Fibroblast of skin of left biceps (primary cell): Measurements from ENCODE around the gene DNAJC8.

Experiments used
- DNase-seq, 2 experiments: peaks; one replicate each; pipeline ENCODE4 v3.0.0-alpha.2; 2013; ENCODE audit warnings: low read depth in 2 of 2

DNAJC8 gene

DNA sequence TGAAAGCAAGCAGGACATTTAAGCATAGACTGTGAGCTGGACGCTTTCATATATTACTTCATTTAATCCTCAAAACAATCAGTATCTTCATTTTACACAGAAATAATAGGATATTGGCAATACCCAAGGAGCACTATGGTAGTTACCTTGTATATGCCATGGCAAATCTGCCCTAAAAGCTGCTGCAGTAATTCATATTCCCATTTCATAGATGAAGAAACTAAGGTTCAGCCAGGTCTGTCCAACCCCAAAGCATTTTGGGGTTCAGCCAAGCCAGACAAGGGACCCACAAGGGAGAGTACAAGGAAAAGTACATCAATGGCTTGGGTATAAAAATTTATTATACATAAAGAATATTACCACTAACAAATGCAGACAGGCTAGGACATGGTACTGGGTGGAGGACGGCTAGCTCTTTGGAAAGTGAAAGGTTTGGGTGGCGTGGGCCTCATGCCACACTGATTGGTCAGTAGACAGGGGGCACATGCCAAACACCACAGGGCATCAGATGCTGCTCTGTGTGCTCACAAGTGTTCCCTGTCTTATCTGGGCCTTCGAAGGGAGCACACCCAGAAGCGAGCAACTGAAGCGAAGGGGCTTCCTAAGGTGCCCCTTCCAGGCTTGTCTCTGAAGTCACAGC, 32.5 kb downstream of the DNAJC8 start:
- no peak for DNase-seq

DNA sequence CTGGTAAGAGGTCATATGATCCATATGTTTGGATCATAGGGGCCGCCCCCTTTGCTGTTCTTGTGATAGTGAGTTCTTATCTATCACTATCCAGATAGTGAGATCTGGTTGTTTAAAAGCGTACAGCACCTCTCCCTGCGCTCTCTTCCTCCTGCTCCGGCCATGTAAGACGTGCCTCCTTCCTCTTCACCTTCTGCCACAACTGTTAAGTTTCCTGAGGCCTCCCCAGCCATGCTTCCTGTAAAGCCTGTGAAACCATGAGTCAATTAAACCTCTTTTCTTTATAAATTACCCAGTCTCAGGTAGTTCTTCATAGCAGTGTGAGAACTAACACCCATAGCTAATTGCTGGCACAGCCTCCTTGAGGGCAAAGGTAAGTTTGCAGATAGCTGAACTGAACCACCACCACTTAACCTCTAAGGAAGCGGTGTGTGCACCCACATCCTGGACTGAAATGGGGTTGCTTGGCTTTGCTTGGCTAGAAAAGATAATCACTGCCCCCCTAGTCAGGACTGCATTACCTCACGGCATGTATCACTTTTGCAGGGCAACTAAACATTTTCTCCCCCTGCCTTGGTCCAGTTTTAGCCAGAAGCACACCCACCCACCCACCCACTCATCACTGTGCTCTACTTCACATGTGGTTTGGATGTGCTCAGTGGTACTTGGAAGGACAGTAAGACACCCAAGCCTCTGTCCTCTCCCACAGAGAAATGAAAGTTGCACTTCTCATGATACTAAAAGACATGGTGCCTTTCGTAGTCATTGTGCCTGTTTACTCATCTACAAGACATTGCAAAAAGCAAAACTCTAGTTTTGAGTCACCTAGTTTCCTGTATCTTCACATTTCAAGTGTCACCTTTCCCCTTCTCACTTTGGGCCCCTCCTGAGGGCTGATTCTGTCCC, 33.2 kb downstream of the DNAJC8 start:
- no peak for DNase-seq

GRCh38 chr1:28197682-28198415, 35.0 kb downstream of the DNAJC8 start:
- no peak for DNase-seq

DNA sequence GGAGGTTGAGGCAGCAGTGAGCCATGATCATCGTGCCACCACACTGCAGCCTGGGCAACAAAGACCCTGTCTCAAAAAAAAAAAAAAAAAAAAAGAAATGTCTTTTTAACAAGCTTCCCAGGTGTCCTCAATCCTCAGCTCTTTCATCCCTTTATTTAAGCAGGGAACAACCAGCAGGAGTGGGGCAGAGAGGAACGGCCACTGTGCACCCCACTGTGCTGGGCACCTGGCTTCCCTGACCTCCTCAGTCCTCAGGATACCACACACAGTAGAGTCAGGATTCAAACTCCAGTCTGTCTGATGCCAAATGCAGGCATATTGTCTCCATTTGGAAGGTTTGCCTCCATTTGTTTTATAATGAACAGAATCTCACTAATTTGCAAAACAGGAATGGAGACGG, 36.5 kb downstream of the DNAJC8 start:
- no peak for DNase-seq

DNA sequence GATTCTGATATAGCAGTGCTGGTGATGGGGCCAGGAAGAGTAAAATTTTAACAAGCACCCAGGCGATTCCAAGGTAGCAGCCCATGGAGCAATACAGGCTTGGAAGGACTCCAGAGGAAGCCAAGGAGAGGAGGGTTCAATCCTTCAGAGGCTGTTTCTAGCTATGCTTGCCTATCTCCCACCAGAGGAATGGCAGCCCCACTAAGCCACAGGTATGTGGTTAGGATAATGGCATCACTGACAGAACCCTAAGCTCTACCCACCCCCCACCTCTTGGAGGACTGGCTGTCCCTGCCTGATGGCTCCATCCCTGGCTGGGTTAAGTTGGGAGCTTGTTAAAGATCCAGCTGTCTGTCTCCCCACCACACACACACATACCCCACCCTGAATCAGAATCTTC, 37.0 kb downstream of the DNAJC8 start:
- no peak for DNase-seq

- no peak for DNase-seq
Observed at GRCh38 chr1:28194326-28195035, 38.3 kb downstream of the DNAJC8 start.

DNA sequence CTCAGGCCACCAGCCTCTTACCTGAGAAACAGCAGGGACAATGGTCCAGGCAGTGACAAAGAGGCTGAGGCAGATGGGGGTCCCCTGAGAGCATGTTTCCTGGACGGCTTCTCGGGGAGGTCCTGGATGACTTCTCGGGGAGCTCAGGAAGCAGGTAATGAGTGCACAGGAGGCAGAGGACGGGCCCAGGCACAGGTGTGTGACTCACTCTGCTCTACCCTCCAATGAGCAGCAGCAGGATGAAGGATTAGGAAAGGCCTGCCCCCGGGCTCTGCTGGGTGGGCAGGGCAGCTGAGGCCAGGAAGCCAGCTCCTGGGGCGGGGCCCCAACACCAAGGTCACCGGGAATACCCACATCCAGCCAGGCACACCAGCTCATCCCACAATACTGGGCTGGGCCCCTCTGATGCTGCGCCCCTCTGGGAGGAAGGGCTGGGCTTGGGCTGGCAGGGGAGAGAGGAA, 39.1 kb downstream of the DNAJC8 start:
- no peak for DNase-seq

GRCh38 chr1:28190996-28191645, 41.7 kb downstream of the DNAJC8 start:
- DNase-seq: no peak

DNA sequence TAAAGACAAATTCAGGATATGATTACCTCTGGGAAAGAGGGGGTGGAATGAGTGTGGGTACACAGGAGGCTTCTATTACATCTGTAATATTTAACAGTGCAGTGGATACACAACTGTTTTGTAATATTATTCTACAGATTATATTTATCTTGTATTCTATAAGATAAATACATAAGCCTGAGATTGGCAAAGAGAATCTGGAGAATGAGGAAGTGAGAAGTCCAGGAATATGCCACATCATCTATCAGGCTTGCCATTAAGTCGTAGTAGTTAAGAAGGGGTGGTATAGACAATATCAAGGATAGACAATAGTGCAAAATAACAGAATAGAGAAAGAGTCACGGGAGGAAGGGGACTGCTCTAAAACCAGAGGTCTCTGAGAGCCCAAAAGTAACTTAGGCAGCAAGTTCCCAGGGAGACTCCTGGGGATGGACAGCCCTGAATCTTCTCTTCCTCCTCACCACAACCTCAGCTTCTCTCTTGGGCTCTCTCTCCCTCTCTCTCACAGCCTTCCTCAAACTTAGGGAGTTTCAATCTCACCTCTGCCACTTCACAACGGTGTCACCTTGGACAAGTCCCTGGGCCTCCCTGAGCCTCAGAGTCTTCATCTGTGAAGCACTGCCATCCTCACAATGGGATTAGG, 42.4 kb downstream of the DNAJC8 start:
- DNase-seq: no peak

GRCh38 chr1:28185071-28185470, 47.8 kb downstream of the DNAJC8 start:
- DNase-seq: no peak

DNA sequence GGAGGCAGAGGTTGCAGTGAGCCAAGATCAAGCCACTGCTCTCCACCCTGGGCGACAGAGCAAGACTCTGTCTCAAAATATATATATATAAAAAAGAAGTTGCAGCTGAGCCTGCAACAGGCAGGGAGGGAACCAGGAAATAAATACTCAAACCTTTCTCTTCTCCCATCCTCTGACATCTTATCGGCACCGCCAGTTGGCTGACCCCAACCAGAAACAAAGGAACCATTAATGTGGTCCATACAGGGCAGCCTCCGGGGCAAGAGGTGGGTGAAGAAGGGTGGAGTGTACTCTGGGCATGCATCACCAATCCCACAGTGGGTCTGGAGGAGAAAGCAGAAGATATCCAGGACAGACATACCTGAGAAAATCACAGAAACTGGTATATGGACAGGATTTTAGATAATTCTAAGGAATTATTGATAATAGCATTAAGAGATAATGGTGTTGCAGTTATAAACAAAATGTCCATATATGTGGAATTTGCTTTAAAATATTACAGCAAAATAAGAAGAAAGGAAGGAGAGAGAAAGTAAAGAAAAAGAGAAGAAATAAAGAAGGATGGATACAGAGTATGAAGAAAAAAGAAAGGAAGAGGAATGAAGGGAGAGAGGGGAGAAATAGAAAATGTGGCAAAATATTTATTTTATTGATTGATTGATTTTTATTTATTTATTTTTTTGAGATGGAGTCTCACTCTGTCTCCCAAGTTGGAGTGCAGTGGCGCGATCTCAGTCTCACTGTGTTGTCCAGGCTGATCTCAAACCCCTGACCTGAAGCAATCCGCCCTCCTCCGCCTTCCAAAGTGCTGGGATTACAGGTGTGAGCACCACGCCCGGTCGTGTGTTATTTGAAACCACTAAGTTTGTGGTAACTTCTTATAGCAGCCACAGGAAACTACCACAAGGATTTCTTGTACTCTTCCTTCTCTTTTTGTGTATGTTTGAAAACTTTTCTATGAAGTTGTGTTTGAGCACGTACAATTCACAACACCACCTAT, 52.2 kb downstream of the DNAJC8 start:
- DNase-seq: no peak

GRCh38 chr1:28178690-28179485, 53.9 kb downstream of the DNAJC8 start:
- no peak for DNase-seq

DNA sequence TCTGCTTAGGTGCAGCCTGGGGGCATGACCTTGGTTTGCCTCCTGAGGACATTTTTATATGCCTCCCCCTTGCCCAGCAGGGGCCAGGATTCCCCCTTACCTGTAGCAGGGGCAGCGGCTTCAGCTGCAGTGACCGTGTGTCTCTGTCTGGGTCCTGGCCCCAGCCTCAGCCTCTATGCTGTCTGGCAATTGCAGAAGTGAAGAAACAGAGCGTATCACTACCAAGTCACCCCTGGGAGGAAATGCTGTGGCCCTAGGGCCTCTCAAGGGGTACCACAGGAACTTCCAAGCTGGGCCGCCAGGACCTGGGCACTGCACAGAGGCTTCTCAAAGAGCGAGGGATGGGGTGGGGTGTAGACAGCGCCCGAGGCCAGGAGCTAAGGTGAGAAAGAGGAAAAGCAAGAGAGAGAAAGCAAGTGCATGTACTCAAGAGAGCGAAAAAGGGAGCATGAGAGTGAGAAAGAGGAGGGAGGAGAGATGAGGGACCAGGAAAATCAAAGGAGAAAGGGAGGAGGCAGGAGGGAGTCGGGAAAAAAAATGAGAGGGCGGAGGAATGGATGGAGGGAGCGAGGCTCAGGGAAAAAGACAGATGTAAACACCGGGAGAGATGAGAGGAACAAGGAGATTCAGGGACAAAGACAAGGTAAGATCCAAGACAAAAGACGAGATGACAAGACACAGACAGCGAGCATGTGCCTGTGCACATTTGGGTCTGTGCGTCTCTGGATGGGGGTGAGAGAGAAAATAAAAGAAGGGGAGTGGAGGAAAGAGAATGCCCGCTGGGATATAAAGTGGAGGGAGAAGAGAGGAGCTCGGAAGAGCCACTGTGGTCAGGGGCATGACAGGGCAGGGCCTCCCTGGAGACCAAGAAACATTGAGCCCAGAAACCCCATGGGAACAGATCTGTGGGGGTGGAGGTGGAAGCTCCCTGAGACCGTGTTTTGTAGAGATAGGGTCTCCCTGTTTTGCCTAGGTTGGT, 56.0 kb downstream of the DNAJC8 start, which contains the start of gene PTAFR:
Gene PTAFR, minus strand, starts transcription at position 199 of the 979 bp plus-strand sequence. CDS start 25,669 bp downstream, outside the sequence.
- DNase-seq: no peak

GRCh38 chr1:28175955-28176485, 56.8 kb downstream of the DNAJC8 start:
- no peak for DNase-seq

GRCh38 chr1:28173980-28174297, 58.9 kb downstream of the DNAJC8 start:
- no peak for DNase-seq

- no peak for DNase-seq
Observed at GRCh38 chr1:28173151-28173979, 59.5 kb downstream of the DNAJC8 start.
